Muscle layer of colon (tissue), 2 donors: ENCODE data around the gene GSTT2.
"Not testable (repeated sequence)": the region's sequence is repeated elsewhere in the genome, so short reads cannot be mapped to it uniquely, and the experiment has no call there.

ENCODE experiments used
- H3K27ac ChIP-seq: one replicate; pipeline ENCODE4 v1.7.0; 2013; ENCODE audit warnings: low read depth, mild to moderate bottlenecking, low read length, moderate library complexity
- H3K27me3 ChIP-seq, 2 donors: one replicate each; pipeline ENCODE4 v1.7.0; 2013; ENCODE audit warnings: low read length in 2 of 2, mild to moderate bottlenecking in 2 of 2; ENCODE audit not compliant: insufficient read depth in 2 of 2, control insufficient read depth in 1 of 2
- H3K36me3 ChIP-seq: one replicate; pipeline ENCODE4 v1.7.0; 2013; ENCODE audit warnings: mild to moderate bottlenecking, low read length; ENCODE audit not compliant: insufficient read depth
- H3K4me1 ChIP-seq: one replicate; pipeline ENCODE4 v1.7.0; 2013; ENCODE audit warnings: mild to moderate bottlenecking, low read length; ENCODE audit not compliant: insufficient read depth
- H3K4me3 ChIP-seq, 2 donors: one replicate each; pipeline ENCODE4 v1.7.0; 2013; ENCODE audit warnings: low read length in 2 of 2, low read depth in 1 of 2, mild to moderate bottlenecking in 1 of 2, moderate library complexity in 1 of 2
- H3K9ac ChIP-seq: one replicate; pipeline ENCODE4 v1.7.0; 2013; ENCODE audit warnings: low read length
- H3K9me3 ChIP-seq: one replicate; pipeline ENCODE4 v1.7.0; 2013; ENCODE audit warnings: mild to moderate bottlenecking, low read length
- donor health status: abdominal sarcoma.
- donor health status: Adenocarcinoma of cecum.

The GSTT2 gene

DNA sequence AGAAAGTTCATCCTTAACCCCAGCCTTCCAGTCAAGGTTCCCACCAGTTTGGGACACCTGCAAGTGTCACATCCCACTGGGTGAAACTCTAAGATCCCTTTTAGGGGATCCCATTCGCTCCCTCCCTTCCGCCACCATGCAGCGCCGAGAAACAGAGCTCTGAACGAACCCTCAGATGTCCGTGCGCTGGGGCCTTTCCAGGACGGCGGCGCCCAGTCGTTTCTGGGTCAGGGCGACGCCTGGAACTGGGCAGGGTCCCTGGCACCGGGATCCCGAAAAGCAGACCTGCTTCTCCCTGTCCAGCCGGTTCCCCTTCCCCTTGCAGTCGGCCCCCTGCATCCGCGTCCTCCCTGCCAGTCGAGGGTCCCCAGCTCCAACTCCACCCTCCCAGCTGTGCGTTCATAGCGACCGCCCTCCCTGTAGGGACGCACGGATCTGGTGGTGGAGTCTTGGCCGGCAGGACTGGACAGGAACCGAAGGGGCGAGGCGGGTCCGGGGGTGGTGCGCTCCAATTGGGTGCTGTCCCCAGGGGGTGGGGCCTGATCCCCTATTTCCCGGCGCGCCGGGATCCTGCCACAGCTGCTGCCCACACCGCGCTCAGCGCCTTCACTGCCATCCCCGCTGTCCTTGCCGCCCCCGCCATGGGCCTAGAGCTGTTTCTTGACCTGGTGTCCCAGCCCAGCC lies at the start of gene GSTT2:
Gene GSTT2, plus strand, starts transcription at position 578 of the 684 bp plus-strand sequence.
- not testable (repeated sequence) for H3K9ac ChIP-seq, H3K4me3 ChIP-seq, H3K4me1 ChIP-seq, H3K9me3 ChIP-seq, H3K36me3 ChIP-seq, H3K27me3 ChIP-seq, H3K27ac ChIP-seq

DNA sequence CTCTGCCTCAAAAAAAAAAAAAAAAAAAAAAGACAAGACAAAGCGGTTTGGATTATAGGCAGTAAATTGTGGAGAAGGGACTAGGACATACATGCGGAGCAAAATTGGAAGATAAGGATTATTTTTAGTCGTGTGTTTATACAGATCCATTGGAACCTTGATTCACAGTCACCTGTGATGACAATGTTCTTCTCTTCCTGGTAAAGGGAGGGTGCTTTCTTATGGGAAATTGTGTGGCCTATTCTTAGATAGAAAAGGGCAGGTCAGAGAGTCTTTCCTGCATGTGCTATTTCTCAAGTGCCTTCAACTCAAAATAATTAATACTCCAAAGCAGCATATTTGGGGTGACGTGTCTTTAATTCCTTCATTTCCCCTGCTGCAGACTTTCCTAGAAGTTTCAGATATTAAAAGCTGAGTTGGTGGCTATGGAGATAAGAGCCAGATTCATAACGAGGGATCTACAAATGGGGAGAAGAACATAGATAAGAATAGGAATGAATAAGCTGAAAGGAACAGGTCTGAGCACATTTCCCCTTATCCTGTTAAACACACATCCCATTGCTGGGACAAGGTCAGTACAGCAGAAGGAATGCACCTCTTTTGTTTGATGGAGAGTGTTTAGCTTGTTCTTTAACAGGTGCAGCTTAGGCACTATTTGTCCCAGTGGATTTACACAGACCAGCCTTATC lies 41.5 kb upstream of the GSTT2 start:
- H3K27me3 ChIP-seq, result no peaks in the 10 kb centered on the region
- H3K9ac ChIP-seq, result no peak overlapping the region
- H3K4me3 ChIP-seq, result no peak overlapping the region
- H3K4me1 ChIP-seq, result no peaks in the 10 kb centered on the region
- no peaks in the 10 kb centered on the region for H3K9me3 ChIP-seq
- no peak overlapping the region for H3K27ac ChIP-seq
- H3K36me3 ChIP-seq, result no peaks in the 10 kb centered on the region

DNA sequence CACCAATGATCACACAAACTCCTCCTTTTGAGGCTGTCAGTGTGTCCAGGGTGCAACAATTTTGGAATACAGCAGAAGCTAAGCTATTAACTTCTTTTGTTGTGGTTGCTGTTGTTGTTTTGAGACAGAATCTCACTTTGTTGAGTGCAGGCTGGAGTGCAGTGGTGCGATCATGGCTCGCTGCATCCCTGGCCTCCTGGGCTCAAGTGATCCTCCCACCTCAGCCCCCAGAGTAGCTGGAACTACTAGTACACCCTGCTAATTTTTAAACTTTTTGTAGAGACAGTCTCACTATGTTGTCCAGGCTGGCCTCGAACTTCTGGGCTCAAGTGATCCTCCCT lies 40.9 kb upstream of the GSTT2 start:
- H3K4me3 ChIP-seq, result no peak overlapping the region
- no peak overlapping the region for H3K27ac ChIP-seq
- no peaks in the 10 kb centered on the region for H3K9me3 ChIP-seq
- H3K9ac ChIP-seq, result no peak overlapping the region
- no peaks in the 10 kb centered on the region for H3K36me3 ChIP-seq
- no peaks in the 10 kb centered on the region for H3K27me3 ChIP-seq
- H3K4me1 ChIP-seq, result no peaks in the 10 kb centered on the region

DNA sequence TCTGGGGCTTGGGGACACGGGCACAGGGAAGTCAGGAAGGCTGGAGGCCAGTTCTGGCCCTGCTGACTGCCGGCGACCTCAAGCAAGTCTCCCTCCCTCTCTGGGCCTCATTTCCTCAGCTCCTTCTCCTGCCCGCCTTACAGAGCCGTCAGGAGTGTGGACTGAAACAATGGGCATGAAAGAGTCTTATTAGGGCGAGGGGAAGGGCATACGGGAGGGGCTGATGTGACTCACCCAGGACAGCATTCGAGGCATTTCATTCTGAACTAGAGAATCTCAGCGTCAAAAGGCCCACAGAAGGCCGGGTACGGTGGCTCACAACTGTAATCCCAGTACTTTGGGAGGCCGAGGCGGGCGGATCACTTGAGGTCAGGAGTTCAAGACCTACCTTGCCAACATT lies 39.8 kb upstream of the GSTT2 start:
- H3K4me1 ChIP-seq, H3K9ac ChIP-seq, H3K27me3 ChIP-seq, H3K9me3 ChIP-seq, H3K36me3 ChIP-seq, H3K4me3 ChIP-seq, H3K27ac ChIP-seq: not testable (repeated sequence)

DNA sequence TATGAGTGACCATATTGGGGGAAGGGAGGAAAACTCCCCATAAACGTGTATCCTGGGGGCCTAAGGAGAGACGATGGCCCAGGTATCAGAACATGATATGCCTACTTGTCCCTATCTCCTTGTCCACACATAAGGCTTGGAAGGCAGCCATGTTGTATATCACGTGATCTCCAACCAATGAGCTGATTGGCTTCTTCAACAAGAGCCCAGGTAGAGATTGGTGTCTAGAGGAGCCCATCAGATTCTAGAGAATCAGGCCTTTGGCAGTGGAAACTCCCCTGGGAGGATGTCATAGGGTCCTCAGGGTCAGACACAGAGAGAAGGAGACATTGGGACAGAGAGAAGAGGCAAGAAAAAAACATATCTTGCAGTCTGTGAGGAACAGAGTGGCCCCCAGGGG lies 32.5 kb upstream of the GSTT2 start:
- not testable (repeated sequence) for H3K36me3 ChIP-seq, H3K27me3 ChIP-seq, H3K9me3 ChIP-seq, H3K4me3 ChIP-seq, H3K27ac ChIP-seq, H3K4me1 ChIP-seq, H3K9ac ChIP-seq

DNA sequence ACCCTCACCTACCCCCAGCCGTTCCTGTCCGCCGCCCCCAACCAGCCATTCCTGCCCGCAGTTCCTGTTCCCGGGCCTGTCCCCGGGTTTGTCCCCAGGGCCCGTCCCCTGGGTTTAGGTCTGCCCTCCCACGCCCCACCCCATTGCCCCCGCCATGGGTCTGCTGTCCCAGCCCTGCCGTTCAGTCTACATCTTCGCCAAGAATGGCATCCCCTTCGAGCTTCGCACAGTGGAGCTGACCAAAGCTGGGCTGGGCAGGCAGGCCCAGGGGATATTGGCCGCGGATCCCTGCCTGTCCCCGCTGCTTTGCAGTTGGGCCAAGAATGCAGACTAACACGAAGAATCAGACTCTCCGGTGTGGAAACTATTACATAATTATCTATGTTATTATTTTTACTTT lies 30.2 kb upstream of the GSTT2 start:
- H3K9ac ChIP-seq, H3K4me1 ChIP-seq: not testable (repeated sequence)

DNA sequence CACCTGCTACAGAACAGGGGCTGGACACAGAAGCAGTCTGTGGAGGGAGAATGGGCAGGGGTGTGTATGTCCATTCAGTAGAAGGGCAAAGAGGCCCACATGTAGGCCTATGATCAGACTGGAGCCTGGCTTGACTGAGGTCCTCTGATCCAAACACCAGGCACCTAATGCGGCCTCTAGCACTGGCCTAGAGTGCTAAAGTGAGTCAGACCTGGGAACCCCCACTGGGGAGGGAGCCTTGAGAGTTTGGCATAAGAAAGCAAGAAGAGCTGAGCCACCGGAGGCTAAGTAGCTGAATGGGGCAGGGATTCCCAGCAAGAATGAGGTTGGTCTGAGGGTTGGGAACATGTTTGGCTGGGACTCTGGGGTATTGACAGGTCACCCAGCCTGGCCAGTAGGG lies 28.6 kb upstream of the GSTT2 start:
- not testable (repeated sequence) for H3K27ac ChIP-seq, H3K27me3 ChIP-seq, H3K4me3 ChIP-seq, H3K36me3 ChIP-seq, H3K9me3 ChIP-seq, H3K9ac ChIP-seq, H3K4me1 ChIP-seq

More for the DNA sequence above, 30.2 kb upstream of the GSTT2 start:
- H3K36me3 ChIP-seq, H3K9me3 ChIP-seq, H3K4me3 ChIP-seq, H3K27me3 ChIP-seq, H3K27ac ChIP-seq: not testable (repeated sequence)

DNA sequence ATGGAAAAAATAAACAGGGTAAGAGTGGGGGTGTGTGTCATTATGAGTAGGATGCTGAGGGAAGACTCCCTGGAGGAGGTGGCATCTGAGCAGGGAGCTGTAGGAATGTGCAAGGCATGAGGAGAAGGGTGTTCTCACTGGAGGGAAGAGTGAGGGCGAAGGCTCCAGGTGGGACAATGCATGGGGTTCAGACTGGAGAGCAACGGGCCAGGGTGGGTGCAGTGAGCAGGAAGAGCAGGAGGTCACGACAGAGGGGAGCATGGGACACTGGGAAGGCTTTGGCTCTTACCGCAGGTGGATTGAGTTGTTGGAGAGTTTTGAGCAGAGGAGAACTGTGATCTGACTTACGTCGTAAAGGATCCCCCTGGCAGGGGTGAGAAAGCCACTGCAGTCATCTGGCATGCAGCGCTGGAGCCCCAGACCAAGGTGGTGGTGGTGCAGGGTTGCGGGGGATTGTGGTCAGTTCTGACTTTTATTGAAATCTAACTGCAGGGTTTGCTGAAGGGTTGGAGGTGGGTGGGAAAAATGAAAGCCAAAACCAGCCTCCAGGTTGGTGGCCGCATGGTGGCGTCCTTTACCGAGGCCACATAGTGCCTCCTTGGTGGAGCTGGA lies 27.0 kb upstream of the GSTT2 start:
- H3K27me3 ChIP-seq, result not testable (repeated sequence)

DNA sequence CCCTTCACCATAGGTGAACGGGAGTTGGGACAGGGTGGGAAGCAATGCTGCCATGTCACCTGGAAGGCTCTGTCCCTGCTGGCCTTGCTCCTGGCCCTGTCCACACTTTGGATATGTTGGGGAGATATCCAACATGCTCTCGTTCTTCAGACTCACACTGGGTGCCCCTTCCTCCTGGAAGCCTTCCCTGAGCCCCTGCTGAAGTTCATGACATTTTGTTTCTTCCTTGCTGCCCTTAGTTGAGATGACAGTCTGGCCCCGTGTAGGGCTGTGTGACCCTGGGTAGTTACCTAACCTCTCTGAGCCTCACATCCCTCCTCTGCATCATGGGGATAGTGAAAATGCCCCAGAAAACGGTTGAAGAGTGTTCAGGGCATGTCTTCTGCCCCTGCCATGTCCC lies 26.4 kb upstream of the GSTT2 start:
- H3K9me3 ChIP-seq, H3K27me3 ChIP-seq, H3K9ac ChIP-seq, H3K4me1 ChIP-seq, H3K4me3 ChIP-seq, H3K36me3 ChIP-seq, H3K27ac ChIP-seq: not testable (repeated sequence)

More for the DNA sequence above, 27.0 kb upstream of the GSTT2 start:
- not testable (repeated sequence) for H3K4me1 ChIP-seq, H3K9me3 ChIP-seq, H3K9ac ChIP-seq, H3K36me3 ChIP-seq, H3K27ac ChIP-seq, H3K4me3 ChIP-seq

DNA sequence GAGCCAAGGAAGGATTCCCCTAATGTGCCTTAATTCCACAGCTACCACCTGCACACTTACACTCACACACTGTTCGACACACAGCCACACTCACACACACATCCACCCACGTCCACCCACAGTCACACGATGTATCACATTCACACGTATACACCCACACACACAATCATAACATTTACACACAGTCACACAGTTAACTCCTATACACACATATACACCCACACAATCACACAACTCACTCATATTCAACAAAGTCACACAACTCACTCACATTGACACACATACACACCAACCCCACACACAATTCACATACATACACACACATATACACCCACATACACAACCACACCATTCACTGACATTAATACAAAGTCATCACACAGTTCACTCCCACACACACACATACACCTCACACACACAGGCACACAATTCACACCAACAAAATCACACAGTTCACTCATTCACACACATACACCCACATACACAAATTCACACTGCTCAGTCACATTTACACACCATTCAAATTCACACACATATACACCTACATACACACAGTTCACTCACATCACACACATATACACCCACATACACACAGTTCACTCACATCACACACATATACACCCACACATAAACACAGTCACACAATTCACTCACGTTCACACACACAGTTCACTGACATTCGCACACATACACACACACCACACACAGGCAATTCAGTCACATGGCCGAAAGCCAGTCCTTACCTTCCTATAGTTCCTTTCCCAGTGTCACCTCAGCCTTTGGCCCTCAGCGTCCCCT lies 25.5 kb upstream of the GSTT2 start:
- H3K27me3 ChIP-seq, H3K9me3 ChIP-seq, H3K9ac ChIP-seq, H3K4me3 ChIP-seq, H3K27ac ChIP-seq, H3K4me1 ChIP-seq, H3K36me3 ChIP-seq: not testable (repeated sequence)

DNA sequence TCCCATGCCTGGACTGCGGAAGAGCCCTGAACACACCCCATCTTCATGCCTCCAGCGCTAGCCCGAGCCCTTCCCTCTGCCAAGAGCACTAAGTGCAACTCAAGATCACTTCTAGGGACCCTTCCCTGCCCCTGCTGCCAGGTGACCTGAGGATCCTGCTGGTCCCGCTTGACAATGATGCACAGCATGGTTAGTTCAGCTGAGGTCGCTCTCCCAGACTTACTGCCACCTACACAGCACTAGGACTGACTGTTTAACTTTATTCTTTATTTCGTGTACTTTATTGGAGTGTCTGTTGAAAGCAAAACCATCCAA lies 25.0 kb upstream of the GSTT2 start:
- not testable (repeated sequence) for H3K9ac ChIP-seq, H3K9me3 ChIP-seq, H3K4me3 ChIP-seq, H3K27ac ChIP-seq, H3K4me1 ChIP-seq, H3K27me3 ChIP-seq, H3K36me3 ChIP-seq
